PFSK-1 (cell line): ENCODE results near the gene ERC2.

Experiments used
- POLR2AphosphoS5 ChIP-seq: IDR thresholded peaks from 2 replicates; pipeline ENCODE4 v1.6.1; 2012; ENCODE audit warnings: low read depth, mild to moderate bottlenecking, control low read depth, low read length, moderate library complexity
- SIN3A ChIP-seq: IDR thresholded peaks from 2 replicates; pipeline ENCODE4 v1.6.1; 2012; ENCODE audit warnings: mild to moderate bottlenecking, low read length, moderate library complexity, borderline replicate concordance; ENCODE audit not compliant: insufficient read depth
- TAF1 ChIP-seq: IDR thresholded peaks from 2 replicates; pipeline ENCODE4 v1.6.1; 2012; ENCODE audit warnings: low read length, control low read depth, borderline replicate concordance; ENCODE audit not compliant: insufficient read depth

DNA sequence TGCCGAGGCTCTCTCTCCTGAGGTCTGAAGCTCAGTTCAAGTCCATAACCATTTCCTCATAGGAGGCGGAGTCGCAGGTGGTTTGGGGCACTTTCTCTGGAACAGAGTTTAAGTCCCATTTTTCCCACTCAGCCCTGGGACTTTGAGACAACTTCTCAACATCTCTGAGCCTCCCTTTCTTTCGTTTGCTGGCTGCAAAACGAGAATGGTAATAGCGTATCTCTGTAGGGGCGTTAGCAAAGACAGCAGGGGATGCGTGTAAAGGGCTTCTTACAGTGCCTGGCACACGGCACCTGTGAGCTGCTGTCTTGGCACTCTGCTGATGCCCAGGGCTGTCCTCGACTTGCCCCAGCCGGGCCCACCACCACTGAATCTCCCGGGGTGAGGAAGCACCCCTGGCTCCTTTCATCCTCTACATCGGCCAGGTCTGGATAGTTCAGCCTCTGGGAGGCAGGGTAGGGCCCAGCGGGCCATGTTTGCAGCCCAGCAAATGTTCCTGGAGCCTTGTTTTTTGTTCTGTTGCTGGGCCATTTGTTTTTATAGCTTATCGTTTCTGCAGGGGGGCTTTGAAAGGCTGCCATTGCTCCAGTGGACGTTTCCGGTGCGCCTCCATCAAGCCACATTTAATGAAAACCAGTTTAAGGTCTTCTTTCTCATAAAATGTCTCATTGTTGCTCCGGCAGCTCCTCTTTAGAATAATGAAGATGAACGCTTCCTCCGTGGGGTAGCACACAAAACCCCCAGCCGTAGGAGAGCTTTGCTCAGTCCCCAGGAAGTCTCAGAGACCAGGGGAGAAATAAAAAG lies 921.2 kb downstream of the ERC2 start:
- TF ChIP-seq POLR2AphosphoS5 (no peak), TAF1 (no peak), SIN3A (no peak)
